ENCODE measurements around the gene ZC3H6.

The ZC3H6 gene

DNA sequence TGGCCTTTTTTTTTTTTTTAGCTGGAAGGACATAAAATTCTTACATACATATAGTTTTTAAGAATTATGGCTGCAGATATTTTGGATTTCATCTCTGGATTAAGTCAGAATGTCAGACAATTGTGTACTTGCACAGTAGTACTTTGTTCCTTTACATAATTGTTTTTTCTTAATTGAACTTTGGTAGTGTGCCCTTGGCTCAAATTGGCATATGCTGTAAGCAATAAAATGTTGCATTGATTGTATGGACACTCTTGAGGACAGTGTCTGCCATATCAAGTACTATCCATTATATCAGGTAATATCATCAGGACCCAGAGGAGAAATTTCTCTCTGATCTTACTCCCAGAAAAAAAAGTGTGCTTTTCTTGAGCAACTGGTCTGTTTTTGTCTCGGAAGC lies 15.3 kb downstream of the ZC3H6 start:
- no peak overlapping the region for H3K9ac ChIP-seq (ENCODE audit: low read length)
- H2AFZ ChIP-seq (ENCODE audit: low read length) = no peak overlapping the region
- H3K79me2 ChIP-seq (ENCODE audit: low read length) = no peaks in the 10 kb centered on the region
- H3K36me3 ChIP-seq (replicated peaks; ENCODE audit: insufficient read depth, low read length) = no peaks in the 10 kb centered on the region
- H3K4me2 ChIP-seq (ENCODE audit: low read depth, low read length) = no peak overlapping the region
- no peak for DNase-seq
- no peak overlapping the region for H3K4me3 ChIP-seq (ENCODE audit: low read length)
- no peaks in the 10 kb centered on the region for H3K27me3 ChIP-seq (replicated peaks; ENCODE audit: insufficient read depth, low read length)
- no peaks in the 10 kb centered on the region for H3F3A ChIP-seq (ENCODE audit: insufficient read depth, low read length)
- H3K27ac ChIP-seq (ENCODE audit: low read length) = no peak overlapping the region
- no peaks in the 10 kb centered on the region for H3K9me3 ChIP-seq (replicated peaks; ENCODE audit: insufficient read depth, low read length)
- no peaks in the 10 kb centered on the region for H3K9me2 ChIP-seq (replicated peaks; ENCODE audit: insufficient read depth, low read length)
- H4K20me1 ChIP-seq (ENCODE audit: insufficient read depth, low read length) = no peaks in the 10 kb centered on the region
- no peaks in the 10 kb centered on the region for H3K4me1 ChIP-seq (ENCODE audit: low read length)
- TF ChIP-seq EZH2 (optimal IDR thresholded peaks at IDR 0.05; ENCODE audit: low read depth, low read length) (no peak), EZH2phosphoT487 (IDR thresholded peaks at IDR 0.05; ENCODE audit: low read length) (no peak)
- TF ChIP-seq, protein P1, sequence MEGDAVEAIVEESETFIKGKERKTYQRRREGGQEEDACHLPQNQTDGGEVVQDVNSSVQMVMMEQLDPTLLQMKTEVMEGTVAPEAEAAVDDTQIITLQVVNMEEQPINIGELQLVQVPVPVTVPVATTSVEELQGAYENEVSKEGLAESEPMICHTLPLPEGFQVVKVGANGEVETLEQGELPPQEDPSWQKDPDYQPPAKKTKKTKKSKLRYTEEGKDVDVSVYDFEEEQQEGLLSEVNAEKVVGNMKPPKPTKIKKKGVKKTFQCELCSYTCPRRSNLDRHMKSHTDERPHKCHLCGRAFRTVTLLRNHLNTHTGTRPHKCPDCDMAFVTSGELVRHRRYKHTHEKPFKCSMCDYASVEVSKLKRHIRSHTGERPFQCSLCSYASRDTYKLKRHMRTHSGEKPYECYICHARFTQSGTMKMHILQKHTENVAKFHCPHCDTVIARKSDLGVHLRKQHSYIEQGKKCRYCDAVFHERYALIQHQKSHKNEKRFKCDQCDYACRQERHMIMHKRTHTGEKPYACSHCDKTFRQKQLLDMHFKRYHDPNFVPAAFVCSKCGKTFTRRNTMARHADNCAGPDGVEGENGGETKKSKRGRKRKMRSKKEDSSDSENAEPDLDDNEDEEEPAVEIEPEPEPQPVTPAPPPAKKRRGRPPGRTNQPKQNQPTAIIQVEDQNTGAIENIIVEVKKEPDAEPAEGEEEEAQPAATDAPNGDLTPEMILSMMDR (IDR thresholded peaks at IDR 0.05; ENCODE audit: low read length) = no peak

DNA sequence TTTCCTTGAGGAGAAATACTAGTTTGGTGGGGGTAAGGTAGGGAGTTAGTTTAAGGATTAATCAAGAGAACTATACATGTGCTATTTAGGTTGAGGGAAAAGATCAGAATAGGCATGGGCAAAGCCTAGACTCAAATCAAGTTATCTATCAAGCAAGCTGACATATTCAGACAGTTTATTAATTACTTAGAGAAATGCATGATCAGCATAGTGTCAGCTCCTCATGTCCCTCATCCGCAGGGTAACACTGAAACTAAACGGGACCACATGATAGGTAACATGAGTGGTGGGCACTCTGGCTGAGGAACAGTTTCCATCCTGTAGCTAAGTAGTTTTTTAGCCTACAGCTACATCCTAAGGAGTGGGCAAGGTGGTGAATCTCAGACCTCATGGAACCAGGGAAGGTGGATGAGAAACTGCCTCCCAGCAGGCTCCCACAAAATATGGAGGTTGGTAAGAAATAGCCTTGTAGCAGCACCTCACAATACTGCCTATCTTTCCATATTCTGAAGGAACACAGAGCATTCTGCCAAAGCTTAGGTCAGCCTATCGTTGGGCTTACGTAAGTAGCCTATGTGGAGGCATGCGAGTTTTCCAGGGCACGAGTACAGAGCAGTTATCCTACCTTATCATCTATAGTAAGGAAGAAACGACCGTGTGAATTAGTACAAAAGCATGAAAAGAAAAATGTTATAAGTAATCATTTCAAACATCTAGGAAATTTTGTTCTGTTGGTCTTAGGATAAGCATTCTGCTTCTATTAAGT lies 18.4 kb downstream of the ZC3H6 start:
- Histone ChIP-seq H3K79me2 (ENCODE audit: low read length) (no peaks in the 10 kb centered on the region), H3K4me1 (ENCODE audit: low read length) (no peaks in the 10 kb centered on the region), H3K9me2 (replicated peaks; ENCODE audit: insufficient read depth, low read length) (no peaks in the 10 kb centered on the region), H2AFZ (ENCODE audit: low read length) (no peak overlapping the region), H3K27me3 (replicated peaks; ENCODE audit: insufficient read depth, low read length) (no peaks in the 10 kb centered on the region), H3K27ac (ENCODE audit: low read length) (no peak overlapping the region), H4K20me1 (ENCODE audit: insufficient read depth, low read length) (no peaks in the 10 kb centered on the region), H3K4me3 (ENCODE audit: low read length) (no peak overlapping the region), H3K4me2 (ENCODE audit: low read depth, low read length) (no peak overlapping the region), H3F3A (ENCODE audit: insufficient read depth, low read length) (no peaks in the 10 kb centered on the region), H3K9me3 (replicated peaks; ENCODE audit: insufficient read depth, low read length) (no peaks in the 10 kb centered on the region), H3K36me3 (replicated peaks; ENCODE audit: insufficient read depth, low read length) (no peaks in the 10 kb centered on the region), H3K9ac (ENCODE audit: low read length) (no peak overlapping the region)
- TF ChIP-seq EZH2phosphoT487 (IDR thresholded peaks at IDR 0.05; ENCODE audit: low read length) (no peak), EZH2 (optimal IDR thresholded peaks at IDR 0.05; ENCODE audit: low read depth, low read length) (no peak)
- TF ChIP-seq, protein P1 (IDR thresholded peaks at IDR 0.05; ENCODE audit: low read length) = no peak
- no peak for DNase-seq

DNA sequence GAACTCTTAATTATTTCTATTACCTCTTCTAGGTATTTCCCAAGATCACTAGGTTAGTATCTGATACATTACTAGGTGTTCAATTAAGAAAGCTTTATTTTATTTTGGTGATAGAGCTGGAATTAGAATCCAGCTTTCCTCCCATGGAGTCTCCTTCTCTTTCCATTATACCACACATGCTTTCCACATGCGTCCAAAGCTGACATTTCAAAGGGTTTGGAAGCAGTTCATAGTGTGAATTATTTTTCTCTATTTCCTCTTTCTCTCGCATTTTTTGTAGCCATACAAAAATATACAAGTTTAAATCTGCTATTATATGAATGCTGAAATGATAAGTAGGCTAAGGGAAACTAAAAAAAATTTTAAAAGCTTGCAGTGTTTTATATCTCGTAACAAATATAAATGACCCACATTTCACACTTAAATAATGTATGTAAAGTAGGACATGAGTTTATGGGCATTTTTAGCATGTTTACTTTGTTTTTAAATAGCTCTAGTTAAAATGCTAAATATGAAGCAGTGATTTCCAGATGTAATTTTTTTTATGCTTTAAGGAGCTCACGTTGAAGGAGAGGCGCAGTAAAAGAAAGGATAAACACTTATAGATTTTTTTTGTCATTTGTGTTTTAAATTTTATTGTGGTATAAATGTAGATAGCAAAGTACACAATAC lies 20.1 kb downstream of the ZC3H6 start:
- no peak overlapping the region for H3K4me3 ChIP-seq (ENCODE audit: low read length)
- H3K79me2 ChIP-seq (ENCODE audit: low read length) = no peaks in the 10 kb centered on the region
- H3K9ac ChIP-seq (ENCODE audit: low read length) = no peak overlapping the region
- no peaks in the 10 kb centered on the region for H3K36me3 ChIP-seq (replicated peaks; ENCODE audit: insufficient read depth, low read length)
- H3K9me3 ChIP-seq (replicated peaks; ENCODE audit: insufficient read depth, low read length) = no peaks in the 10 kb centered on the region
- no peaks in the 10 kb centered on the region for H3K9me2 ChIP-seq (replicated peaks; ENCODE audit: insufficient read depth, low read length)
- no peaks in the 10 kb centered on the region for H3K4me1 ChIP-seq (ENCODE audit: low read length)
- no peak overlapping the region for H2AFZ ChIP-seq (ENCODE audit: low read length)
- no peaks in the 10 kb centered on the region for H4K20me1 ChIP-seq (ENCODE audit: insufficient read depth, low read length)
- TF ChIP-seq EZH2phosphoT487 (IDR thresholded peaks at IDR 0.05; ENCODE audit: low read length) (no peak), EZH2 (optimal IDR thresholded peaks at IDR 0.05; ENCODE audit: low read depth, low read length) (no peak)
- TF ChIP-seq, protein P1 (IDR thresholded peaks at IDR 0.05; ENCODE audit: low read length) = no peak
- no peak overlapping the region for H3K4me2 ChIP-seq (ENCODE audit: low read depth, low read length)
- DNase-seq = no peak
- no peaks in the 10 kb centered on the region for H3K27me3 ChIP-seq (replicated peaks; ENCODE audit: insufficient read depth, low read length)
- no peaks in the 10 kb centered on the region for H3F3A ChIP-seq (ENCODE audit: insufficient read depth, low read length)
- no peak overlapping the region for H3K27ac ChIP-seq (ENCODE audit: low read length)
